HG02884 (cell line): ENCODE results near the gene ABCG8.
"Not testable (repeated sequence)": the region's sequence is repeated elsewhere in the genome, so short reads cannot be mapped to it uniquely, and the experiment has no call there.

Experiments used
- ATAC-seq: cut with Tn5 transposase; IDR thresholded peaks from one replicate; pipeline ENCODE4 v1.9.1; 2021; ENCODE audit warnings: mild to moderate bottlenecking, moderate library complexity; ENCODE audit not compliant: unreplicated experiment

Gene ABCG8

GRCh38 chr2:43906448-43907109 lies 67.8 kb downstream of the ABCG8 start:
- ATAC-seq, result no peak

DNA sequence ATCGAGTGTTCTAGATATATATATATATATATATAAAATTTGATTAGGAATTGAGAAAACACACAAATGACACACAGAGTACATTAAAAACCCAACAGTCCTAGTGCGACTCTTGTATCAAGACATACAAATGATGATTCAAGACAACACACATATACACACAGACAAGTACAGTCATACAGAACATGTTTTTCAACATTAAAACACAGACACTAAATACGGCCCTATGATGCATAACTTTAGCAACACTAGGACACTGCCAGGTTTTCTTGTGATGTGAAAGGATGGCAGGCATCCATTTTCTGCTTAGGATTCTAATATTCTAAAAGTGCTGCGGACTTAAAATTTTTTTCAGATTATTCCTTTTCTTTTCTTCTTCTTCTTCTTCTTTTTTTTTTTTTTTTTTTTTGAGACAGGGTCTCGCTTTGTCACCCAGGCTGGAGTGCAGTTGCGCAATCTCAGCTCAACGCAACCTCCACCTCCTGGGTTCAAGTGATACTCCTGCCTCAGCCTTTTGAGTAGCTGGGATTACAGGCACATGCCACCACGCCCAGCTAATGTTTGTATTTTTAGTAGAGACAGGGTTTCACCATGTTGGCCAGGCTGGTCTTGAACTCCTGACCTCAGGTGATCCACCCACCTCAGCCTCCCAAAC lies 72.5 kb downstream of the ABCG8 start:
- not testable (repeated sequence) for ATAC-seq

- ATAC-seq, result no peak
Observed at GRCh38 chr2:43924463-43924862, 85.7 kb downstream of the ABCG8 start.

DNA sequence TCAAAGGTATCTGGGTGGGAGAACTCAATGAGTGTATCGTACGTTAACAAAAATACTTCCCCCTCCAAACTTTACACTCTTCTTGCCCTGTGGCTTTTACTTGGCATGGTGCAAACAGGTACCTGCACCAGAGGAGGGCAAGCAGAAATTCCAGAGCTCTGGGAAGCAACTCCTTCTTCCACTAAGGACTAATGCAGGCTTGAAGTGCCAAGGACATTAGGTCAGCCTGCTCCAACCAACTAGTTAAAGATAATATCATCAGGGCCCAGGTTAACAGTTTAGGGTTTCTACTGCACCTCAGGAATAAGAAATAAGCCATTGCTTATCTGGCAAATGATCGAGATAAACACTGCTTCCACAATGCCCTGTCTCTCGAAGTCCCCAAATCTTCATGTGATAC lies 86.7 kb downstream of the ABCG8 start:
- no peak for ATAC-seq

- ATAC-seq, result no peak
Observed at GRCh38 chr2:43927442-43927841, 88.7 kb downstream of the ABCG8 start.

- no peak for ATAC-seq
Observed at GRCh38 chr2:43931293-43931692, 92.5 kb downstream of the ABCG8 start.
